GM10248 (cell line): ENCODE measurements around the gene LTBP1.

ENCODE experiments used
- CTCF ChIA-PET: fragments of 300-600 bp; sonication (Branson Sonifier 250); formaldehyde crosslinking; extraction: SDS; loops from one replicate; lab custom pipeline; 2021; ENCODE audit warnings: antibody characterized with exemption; lab: Yijun Ruan, JAX
- POLR2A ChIA-PET: fragments of 350-650 bp; sonication (Branson Sonifier 250); formaldehyde crosslinking; extraction: SDS; loops from one replicate; lab custom pipeline; 2020; ENCODE audit warnings: antibody characterized with exemption; lab: Yijun Ruan, JAX
- DNase-seq: peaks from one replicate; pipeline ENCODE4 v3.0.0; 2012; ENCODE audit errors: extremely low spot score
- TF ChIP-seq, protein P1 (sequence below): IDR thresholded peaks from 2 replicates; pipeline ENCODE4 v1.5.1; 2012; ENCODE audit warnings: mild to moderate bottlenecking, low read depth; ENCODE audit errors: extremely low read depth, missing control alignments, control extremely low read depth

The LTBP1 gene

DNA sequence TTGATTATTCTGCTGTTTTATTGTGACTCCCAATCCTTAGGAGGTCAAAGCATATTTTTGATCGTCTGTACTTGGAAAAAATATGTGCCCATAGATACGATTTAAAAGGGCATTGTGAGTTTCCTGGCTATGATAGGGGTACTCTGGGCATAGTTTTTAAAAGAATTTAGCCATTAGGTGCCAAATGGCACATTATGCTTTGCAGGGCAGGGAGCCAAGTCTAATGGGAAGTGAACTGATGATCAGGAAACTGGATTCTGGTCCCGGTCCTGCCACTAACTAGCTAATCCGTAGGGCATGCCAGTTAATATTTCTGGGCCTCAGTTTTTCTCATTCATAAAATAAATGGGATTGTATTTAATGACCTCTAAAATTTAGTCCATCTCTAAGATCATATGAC lies 189.3 kb downstream of the LTBP1 start:
- ChIA-PET CTCF (interaction anchor here (1.3 kb wide), 1 partner anchor 9 kb away, joined by 4 read pairs; no protein-coding TSS in a partner anchor), POLR2A (no interaction called here)
- no peak for DNase-seq
- TF ChIP-seq, protein P1, sequence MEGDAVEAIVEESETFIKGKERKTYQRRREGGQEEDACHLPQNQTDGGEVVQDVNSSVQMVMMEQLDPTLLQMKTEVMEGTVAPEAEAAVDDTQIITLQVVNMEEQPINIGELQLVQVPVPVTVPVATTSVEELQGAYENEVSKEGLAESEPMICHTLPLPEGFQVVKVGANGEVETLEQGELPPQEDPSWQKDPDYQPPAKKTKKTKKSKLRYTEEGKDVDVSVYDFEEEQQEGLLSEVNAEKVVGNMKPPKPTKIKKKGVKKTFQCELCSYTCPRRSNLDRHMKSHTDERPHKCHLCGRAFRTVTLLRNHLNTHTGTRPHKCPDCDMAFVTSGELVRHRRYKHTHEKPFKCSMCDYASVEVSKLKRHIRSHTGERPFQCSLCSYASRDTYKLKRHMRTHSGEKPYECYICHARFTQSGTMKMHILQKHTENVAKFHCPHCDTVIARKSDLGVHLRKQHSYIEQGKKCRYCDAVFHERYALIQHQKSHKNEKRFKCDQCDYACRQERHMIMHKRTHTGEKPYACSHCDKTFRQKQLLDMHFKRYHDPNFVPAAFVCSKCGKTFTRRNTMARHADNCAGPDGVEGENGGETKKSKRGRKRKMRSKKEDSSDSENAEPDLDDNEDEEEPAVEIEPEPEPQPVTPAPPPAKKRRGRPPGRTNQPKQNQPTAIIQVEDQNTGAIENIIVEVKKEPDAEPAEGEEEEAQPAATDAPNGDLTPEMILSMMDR, result no peak

DNA sequence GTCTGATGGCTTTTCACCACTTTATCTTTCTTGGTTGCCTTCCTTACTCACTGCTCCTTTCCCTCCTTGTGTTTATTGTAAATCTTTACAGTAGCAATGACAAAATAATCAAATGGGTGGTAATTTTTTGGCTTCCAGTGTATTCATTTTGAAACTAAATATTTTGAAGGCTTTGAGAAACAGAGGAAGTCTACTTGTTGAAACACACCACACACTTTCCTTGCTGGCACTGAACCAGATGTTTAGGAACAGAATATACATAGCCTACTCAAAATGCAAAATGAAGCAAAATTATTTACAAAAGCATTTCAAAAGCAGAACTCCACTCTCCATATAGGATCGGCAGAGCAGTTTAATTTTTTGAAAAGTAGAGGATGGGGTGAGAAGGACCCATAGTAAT lies 189.8 kb downstream of the LTBP1 start:
- ChIA-PET CTCF (interaction anchor here (1.3 kb wide), 1 partner anchor 9 kb away, joined by 4 read pairs; no protein-coding TSS in a partner anchor), POLR2A (no interaction called here)
- no peak for DNase-seq
- TF ChIP-seq, protein P1, result no peak

DNA sequence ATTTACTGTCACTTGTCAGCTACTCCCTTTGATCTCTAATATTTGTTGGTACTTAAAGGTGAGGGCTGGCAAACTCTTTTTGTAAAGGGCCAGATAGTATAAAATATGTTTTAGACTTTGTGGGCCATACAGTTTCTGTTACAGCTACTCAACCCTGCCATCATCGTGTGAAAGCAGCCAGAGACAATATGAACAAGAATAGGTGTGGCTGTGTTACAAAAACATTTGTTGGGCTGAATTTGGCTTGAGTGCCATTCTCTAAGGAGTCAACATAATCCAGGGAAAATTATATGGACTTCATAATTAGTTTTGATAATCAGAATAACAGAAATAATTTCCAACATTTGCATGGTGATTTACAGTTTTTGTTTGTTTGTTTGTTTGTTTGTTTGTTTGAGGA lies 190.6 kb downstream of the LTBP1 start:
- TF ChIP-seq, protein P1, result no peak
- DNase-seq, result no peak
- ChIA-PET CTCF (interaction anchor here (1.3 kb wide), 1 partner anchor 8 kb away, joined by 4 read pairs; no protein-coding TSS in a partner anchor), POLR2A (no interaction called here)

DNA sequence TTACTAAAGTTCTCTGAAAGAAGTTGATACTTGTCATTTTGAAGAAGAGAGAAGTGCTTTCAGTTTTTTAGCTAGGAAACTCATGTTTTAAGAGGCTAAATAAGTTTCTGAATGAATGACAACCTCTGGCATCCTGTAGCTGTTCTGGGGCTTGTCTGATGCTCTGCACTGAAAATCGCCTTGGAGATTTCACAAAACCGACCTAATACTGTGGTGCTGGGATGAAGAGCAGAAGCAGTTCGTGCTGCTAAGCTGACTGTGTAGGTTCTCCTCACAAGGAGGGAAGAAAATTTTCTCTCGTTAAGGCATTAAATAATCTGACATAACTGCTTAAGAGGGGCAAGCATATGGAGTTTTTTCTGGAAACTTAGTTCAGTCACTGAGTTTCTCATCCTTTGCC lies 193.2 kb downstream of the LTBP1 start:
- DNase-seq, result no peak
- ChIA-PET POLR2A (no interaction called here), CTCF (no interaction called here)
- TF ChIP-seq, protein P1, result no peak

DNA sequence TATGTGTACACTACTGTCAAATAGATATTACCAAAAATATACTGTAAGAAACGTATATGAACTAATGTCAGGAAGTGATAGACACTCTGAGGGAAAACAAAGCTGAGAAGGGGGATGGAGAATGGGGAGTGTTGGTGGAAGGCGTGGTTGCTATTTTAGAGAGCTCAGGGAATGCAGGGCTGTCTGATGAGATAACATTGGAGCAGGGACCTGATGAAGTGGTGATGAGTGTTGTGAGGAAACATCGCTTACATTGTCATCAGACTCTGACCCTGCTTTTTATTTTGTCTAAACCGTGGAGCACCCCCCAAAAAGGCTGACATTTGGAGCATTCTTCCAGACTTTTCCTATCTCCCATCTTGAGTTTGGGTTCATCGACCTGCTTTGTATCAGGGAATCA lies 194.7 kb downstream of the LTBP1 start:
- CTCF ChIA-PET, result interaction anchor here (0.9 to 1.1 kb wide), 2 partner anchors 10 to 29 kb away, joined by 3 read pairs; no protein-coding TSS in a partner anchor
- TF ChIP-seq, protein P1, result no peak
- POLR2A ChIA-PET, result no interaction called here
- DNase-seq, result no peak

DNA sequence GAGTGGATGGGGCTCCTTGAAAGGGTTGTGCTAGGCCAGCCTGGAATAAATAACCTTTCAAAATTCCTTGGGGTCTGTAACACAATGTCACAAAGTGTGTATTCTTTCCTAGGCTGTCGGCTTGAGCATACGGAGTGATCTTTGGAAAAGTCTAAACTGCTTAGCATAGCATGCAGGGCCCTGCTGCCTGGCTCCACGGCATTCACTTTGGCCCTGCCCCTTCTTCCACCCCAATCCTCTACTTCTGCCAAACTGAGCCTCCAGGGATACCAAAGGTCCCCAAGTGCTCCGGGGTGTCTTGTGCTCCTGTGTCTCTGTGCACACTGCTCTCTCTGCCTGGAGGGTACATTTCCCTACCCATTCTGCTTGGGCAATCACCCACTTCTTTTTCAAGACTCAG lies 196.1 kb downstream of the LTBP1 start:
- TF ChIP-seq, protein P1, result no peak
- CTCF ChIA-PET, result no interaction called here
- DNase-seq, result no peak
- POLR2A ChIA-PET, result no interaction called here
